Uterus (tissue), 4 donors: ENCODE results near the gene ERMAP. TPM values are rescaled to one million over a fixed set of nuclear protein-coding genes. Genes with fewer than 3 reads are reported as not detected.

Experiments used
- DNase-seq, 2 donors: peaks; one replicate each; pipeline ENCODE4 v3.0.0-alpha.2; 2019 to 2020
- H3K27ac ChIP-seq, 2 donors: fragments of 200-600 bp; sonication (generic); 1 replicate in 1 of 2; 2 replicates in 1 of 2; pipeline ENCODE4 v1.5.1; 2016 to 2018
- H3K27me3 ChIP-seq, 2 donors: fragments of 200-600 bp; sonication (generic); one replicate each; pipeline ENCODE4 v1.5.1; 2018 to 2019; ENCODE audit warnings: control low read depth in 1 of 2
- H3K36me3 ChIP-seq, 2 donors: fragments of 200-600 bp; sonication (generic); one replicate each; pipeline ENCODE4 v1.5.1; 2019; ENCODE audit warnings: control low read depth in 1 of 2
- H3K4me1 ChIP-seq, 2 donors: fragments of 200-600 bp; sonication (generic); one replicate each; pipeline ENCODE4 v1.5.1; 2018 to 2019; ENCODE audit warnings: control low read depth in 1 of 2
- H3K4me3 ChIP-seq, 2 donors: fragments of 200-600 bp; sonication (generic); 1 replicate in 1 of 2; 2 replicates in 1 of 2; pipeline ENCODE4 v1.5.1; 2018 to 2019; ENCODE audit warnings: mild to moderate bottlenecking in 1 of 2
- H3K9me3 ChIP-seq, 2 donors: fragments of 200-600 bp; sonication (generic); one replicate each; pipeline ENCODE4 v1.5.1; 2019; ENCODE audit warnings: control low read depth in 1 of 2
- CTCF ChIP-seq, 4 experiments: fragments of 200-600 bp in 2 of 4; fragments of 450-650 bp in 2 of 4; sonication (generic) in 2 of 4; IDR thresholded peaks; one replicate each; pipeline ENCODE4 v1.5.1; 2016 to 2019; ENCODE audit warnings: antibody characterized with exemption in 4 of 4, mild to moderate bottlenecking in 2 of 4, moderate library complexity in 1 of 4
- POLR2A ChIP-seq, 2 donors: fragments of 450-650 bp; IDR thresholded peaks; one replicate each; pipeline ENCODE4 v1.6.1; 2016; ENCODE audit warnings: antibody characterized with exemption in 2 of 2, mild to moderate bottlenecking in 1 of 2, moderate library complexity in 1 of 2
- intact Hi-C: fragments of 100-400 bp; cut with DNase I; formaldehyde crosslinking; loops from one replicate; pipeline ENCODE4 v1.15.1; 2023; ENCODE audit warnings: low total_unique reads
- total RNA-seq, 4 donors: library from RNA; depleted of rRNA in 3 of 4; stranded (reverse); fragments of >200 nt in 3 of 4; gene quantifications; one replicate each; pipeline versions ENCODE4 v1.1.0 to v1.2.4, GENCODE V29; 2014 to 2023
- donor health status: DM: yes; HTN: yes; CAD: no.

ERMAP gene
- total RNA-seq, 4 donors from 2014 or later: 0.59 to 16.0 (median 7.6) TPM

DNA sequence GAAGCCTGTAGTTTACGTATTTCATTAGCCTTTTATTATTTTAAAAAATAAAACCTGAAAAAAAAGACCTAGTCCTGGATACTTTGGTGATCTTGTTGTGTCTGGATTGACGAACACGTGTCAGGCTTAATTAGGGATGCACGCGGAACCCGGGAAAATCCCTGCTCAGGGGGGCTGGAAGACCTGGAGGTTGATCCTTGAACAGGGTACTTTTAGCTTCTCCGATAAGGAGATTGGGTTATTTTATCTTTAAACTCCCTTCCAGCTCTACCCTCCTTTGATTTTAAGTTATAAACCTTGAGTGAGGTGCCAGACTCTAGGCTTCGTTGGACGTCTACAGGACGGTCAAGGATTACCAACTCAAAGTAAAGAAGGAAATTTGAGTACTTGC lies 28.9 kb downstream of the ERMAP start:
- no peak for TF ChIP-seq CTCF (IDR thresholded peaks at IDR 0.05)
- TF ChIP-seq POLR2A (IDR thresholded peaks at IDR 0.05): no peak
- Histone ChIP-seq H3K4me1 (no peaks in the 10 kb centered on the region), H3K36me3 (no peaks in the 10 kb centered on the region), H3K9me3 (no peaks in the 10 kb centered on the region), H3K4me3 (peak overlapping the region; percentile 97 to 99), H3K27me3 (no peaks in the 10 kb centered on the region), H3K27ac (peak overlapping the region; percentile 61 to 94)
- DNase-seq: no peak
- intact Hi-C loops: no loop called here

GRCh38 chr1:42846257-42847110 lies 29.6 kb downstream of the ERMAP start, which contains the start of gene ZNF691:
Gene ZNF691 (plus strand): TSS chr1:42846613. CDS start chr1:42849659, 3,046 bp downstream.
- Histone ChIP-seq H3K9me3 (no peaks in the 10 kb centered on the region), H3K36me3 (no peaks in the 10 kb centered on the region), H3K27ac (peak within 1 kb of the TSS; percentile 92 to 94), H3K4me1 (no peaks in the 10 kb centered on the region), H3K4me3 (peak within 1 kb of the TSS; percentile 97 to 99), H3K27me3 (no peaks in the 10 kb centered on the region)
- intact Hi-C loops: no loop called here
- TF ChIP-seq POLR2A (IDR thresholded peaks at IDR 0.05) (peak; percentile 51 to 74), CTCF (IDR thresholded peaks at IDR 0.05) (peak; percentile 49 to 61 (median 52))
- peak; percentile 92 to 96 for DNase-seq

GRCh38 chr1:42847111-42847595 lies 30.2 kb downstream of the ERMAP start:
- DNase-seq: no peak
- TF ChIP-seq POLR2A (IDR thresholded peaks at IDR 0.05) (no peak), CTCF (IDR thresholded peaks at IDR 0.05) (no peak)
- intact Hi-C loops: no loop called here
- H3K36me3 ChIP-seq: no peaks in the 10 kb centered on the region
- H3K27me3 ChIP-seq: no peaks in the 10 kb centered on the region
- peak overlapping the region; percentile 92 to 94 for H3K27ac ChIP-seq
- H3K4me1 ChIP-seq: no peaks in the 10 kb centered on the region
- H3K4me3 ChIP-seq: peak overlapping the region; percentile 97 to 99
- no peaks in the 10 kb centered on the region for H3K9me3 ChIP-seq

DNA sequence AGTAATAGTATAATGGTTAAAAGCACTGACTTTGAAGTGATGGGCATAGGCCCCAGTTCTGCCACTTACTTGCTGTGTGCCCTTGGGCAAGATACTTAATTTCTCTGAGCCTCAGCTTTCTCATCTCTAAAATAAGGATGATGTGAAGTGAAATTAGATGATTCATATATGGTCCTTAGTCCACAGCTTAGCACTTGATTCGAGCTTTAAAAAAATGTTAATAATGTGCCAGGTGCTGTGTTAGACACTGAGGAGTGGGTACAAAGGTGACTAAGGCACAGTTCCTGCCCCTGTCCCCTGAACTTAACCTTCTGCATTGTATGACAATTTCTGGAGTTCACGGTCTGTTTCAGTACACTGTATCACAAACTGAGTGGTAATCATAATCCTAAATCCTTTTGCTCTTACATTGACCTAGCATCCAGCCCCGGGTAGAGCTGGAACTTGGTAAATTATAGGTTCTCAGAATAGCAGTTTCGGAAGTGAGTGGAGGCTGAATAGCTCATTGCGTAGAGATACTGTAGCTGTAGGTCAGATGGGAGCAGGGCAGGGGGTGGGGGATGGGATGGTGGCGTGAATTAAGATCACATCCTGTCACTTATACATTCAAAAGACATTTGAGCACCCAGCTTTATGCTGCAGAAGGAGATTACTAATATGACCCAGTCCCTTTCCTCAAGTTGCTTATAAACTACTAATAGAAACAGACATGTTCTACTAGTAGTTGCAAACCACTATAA lies 31.0 kb downstream of the ERMAP start:
- Histone ChIP-seq H3K4me1 (no peaks in the 10 kb centered on the region), H3K36me3 (no peaks in the 10 kb centered on the region), H3K27ac (no peak overlapping the region), H3K9me3 (no peaks in the 10 kb centered on the region), H3K27me3 (no peaks in the 10 kb centered on the region), H3K4me3 (no peak overlapping the region)
- TF ChIP-seq CTCF (IDR thresholded peaks at IDR 0.05) (no peak), POLR2A (IDR thresholded peaks at IDR 0.05) (no peak)
- intact Hi-C loops: no loop called here
- DNase-seq: no peak
